ENCODE data around the gene RPL29. TPM values are rescaled to one million over a fixed set of nuclear protein-coding genes. Genes with fewer than 3 reads are reported as not detected.

The RPL29 gene
- total and polyA plus RNA-seq, 2 donors = 623 to 1,824 TPM

DNA sequence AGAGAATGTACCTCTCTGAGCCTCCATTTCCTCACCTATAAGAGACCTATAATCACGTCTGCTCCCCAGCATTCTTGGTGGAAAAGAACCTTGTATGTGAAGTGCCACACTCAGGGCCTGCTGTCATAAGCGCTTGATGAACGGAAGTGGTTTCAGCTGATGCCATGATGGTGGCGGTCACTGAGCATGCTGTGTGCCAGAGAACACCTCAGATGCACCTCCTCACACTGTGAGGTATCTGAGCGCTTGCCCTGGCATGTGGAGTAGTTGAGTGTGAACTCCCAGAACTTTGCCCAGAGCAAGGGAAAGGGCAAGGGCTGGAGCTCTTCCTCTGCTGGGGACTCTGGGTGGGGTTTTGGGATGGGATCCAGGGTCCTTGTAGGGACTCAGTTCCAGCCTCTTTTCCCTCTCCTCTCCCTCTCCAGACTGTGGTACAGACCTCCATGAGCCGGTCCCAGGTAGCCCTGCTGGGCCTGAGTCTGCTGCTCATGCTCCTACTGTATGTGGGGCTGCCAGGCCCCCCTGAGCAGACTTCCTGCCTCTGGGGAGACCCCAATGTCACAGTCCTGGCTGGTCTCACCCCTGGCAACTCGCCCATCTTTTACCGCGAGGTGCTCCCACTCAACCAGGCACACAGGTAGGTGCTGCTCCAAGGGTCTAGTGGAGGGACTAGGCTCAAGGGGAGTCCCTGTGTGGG lies 18.1 kb downstream of the RPL29 start:
- WGBS = 90% methylated on average over 9 of the region's 9 CpGs
- DNase-seq (ENCODE audit: extremely low spot score) = no peak
- no peak overlapping the region for H3K27ac ChIP-seq (ENCODE audit: low read depth)
- no peak overlapping the region for H3K4me3 ChIP-seq (ENCODE audit: low read depth, low read length)
- H3K36me3 ChIP-seq (ENCODE audit: insufficient read depth) = no peaks in the 10 kb centered on the region
- H3K4me1 ChIP-seq (ENCODE audit: insufficient read depth) = no peaks in the 10 kb centered on the region

DNA sequence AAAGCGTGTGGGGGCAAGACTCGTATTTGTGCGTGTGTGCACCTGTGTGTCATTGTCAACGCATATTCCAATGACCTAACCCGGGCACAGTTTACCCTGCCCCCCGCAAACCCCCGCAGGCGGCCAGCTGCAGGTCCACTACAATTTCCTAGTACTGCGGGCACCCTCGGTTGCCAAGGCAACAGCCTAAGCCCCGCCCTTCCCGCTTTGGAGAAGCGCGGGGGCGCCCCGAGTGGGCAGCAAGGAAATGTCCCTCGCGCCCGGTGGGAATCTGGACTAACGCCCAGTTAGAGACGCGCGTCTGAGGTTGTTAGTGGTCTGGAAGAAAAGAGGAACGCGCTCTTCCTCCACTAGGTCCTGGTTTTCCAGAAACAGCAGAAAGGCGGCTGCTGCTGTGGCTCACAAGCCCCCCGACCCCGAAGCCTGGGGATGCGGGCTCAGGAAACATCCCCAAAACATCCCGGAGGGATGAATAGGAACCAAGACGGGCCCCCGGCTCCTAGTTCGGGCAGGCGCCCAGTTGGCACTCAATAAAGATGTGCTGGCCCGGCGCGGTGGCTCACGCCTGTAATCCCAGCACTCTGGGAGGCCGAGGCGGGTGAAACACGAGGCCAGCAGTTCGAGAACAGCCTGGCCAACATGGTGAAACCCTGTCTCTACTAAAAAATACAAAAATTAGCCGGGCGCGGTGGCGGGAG lies 19.7 kb downstream of the RPL29 start:
- Histone ChIP-seq H3K4me3 (ENCODE audit: low read depth, low read length) (no peak overlapping the region), H3K36me3 (ENCODE audit: insufficient read depth) (no peaks in the 10 kb centered on the region), H3K27ac (ENCODE audit: low read depth) (peak overlapping the region; percentile 51), H3K4me1 (ENCODE audit: insufficient read depth) (no peaks in the 10 kb centered on the region)
- DNase-seq (ENCODE audit: extremely low spot score) = no peak
- 26% methylated on average over 46 of the region's 46 CpGs for WGBS

GRCh38 chr3:51974963-51975851 lies 20.5 kb downstream of the RPL29 start, which contains the start of gene ABHD14A:
Gene ABHD14A (plus strand): TSS chr3:51975064. CDS start chr3:51975136, 72 bp downstream.
- Histone ChIP-seq H3K4me3 (ENCODE audit: low read depth, low read length) (peak within 1 kb of the TSS; percentile 61), H3K4me1 (ENCODE audit: insufficient read depth) (no peaks in the 10 kb centered on the region), H3K36me3 (ENCODE audit: insufficient read depth) (no peaks in the 10 kb centered on the region), H3K27ac (ENCODE audit: low read depth) (peak within 1 kb of the TSS; percentile 96)
- no peak for DNase-seq (ENCODE audit: extremely low spot score)
- WGBS = under 1% methylated on average over 63 of the region's 63 CpGs

GRCh38 chr3:51974277-51974962 lies 21.3 kb downstream of the RPL29 start:
- Histone ChIP-seq H3K27ac (ENCODE audit: low read depth) (peak overlapping the region; percentile 73), H3K36me3 (ENCODE audit: insufficient read depth) (no peaks in the 10 kb centered on the region), H3K4me1 (ENCODE audit: insufficient read depth) (no peaks in the 10 kb centered on the region), H3K4me3 (ENCODE audit: low read depth, low read length) (peak overlapping the region; percentile 58)
- no peak for DNase-seq (ENCODE audit: extremely low spot score)
- WGBS = 16% methylated on average over 30 of the region's 30 CpGs

GRCh38 chr3:51971350-51971749 lies 24.3 kb downstream of the RPL29 start:
- no peaks in the 10 kb centered on the region for H3K4me1 ChIP-seq (ENCODE audit: insufficient read depth)
- 92% methylated on average over 11 of the region's 11 CpGs for WGBS
- no peak for DNase-seq (ENCODE audit: extremely low spot score)
- H3K36me3 ChIP-seq (ENCODE audit: insufficient read depth) = no peaks in the 10 kb centered on the region
- no peak overlapping the region for H3K27ac ChIP-seq (ENCODE audit: low read depth)
- H3K4me3 ChIP-seq (ENCODE audit: low read depth, low read length) = no peak overlapping the region

DNA sequence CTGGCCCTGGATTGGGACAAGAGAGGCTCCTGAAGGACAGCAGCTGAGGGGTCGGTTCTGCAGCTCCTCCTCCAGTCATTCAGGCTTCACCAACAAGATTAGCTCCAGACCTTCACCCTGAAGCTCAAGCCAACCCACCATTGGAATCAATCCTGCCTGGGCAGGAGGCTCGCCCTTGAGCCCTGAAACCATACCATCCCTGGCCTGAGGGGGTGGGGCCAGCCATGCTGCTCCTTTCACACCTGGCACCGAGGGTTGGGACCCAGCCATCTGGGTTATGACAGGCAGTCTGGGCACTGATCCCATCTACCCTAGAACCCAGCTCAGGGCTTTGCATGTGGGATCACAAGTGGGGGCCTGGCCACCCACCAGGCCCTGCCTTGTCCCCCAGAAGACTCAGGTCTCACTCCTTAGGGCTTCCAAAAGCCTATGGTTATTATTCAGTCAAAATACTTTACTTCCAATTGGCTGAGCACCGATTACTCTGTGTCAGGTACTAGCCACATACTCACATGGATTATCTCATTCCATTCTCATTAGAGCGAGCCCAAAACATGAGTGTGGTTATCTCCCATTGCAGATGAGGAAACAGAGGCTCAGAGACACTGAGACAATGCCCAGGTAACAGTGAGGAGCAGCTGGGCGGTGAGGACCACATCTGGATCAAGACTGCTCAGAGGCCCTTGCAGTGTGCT lies 24.9 kb downstream of the RPL29 start:
- DNase-seq (ENCODE audit: extremely low spot score) = no peak
- H3K36me3 ChIP-seq (ENCODE audit: insufficient read depth) = no peaks in the 10 kb centered on the region
- no peaks in the 10 kb centered on the region for H3K4me1 ChIP-seq (ENCODE audit: insufficient read depth)
- WGBS = 77% methylated on average over 6 of the region's 6 CpGs
- H3K27ac ChIP-seq (ENCODE audit: low read depth) = no peak overlapping the region
- H3K4me3 ChIP-seq (ENCODE audit: low read depth, low read length) = no peak overlapping the region

DNA sequence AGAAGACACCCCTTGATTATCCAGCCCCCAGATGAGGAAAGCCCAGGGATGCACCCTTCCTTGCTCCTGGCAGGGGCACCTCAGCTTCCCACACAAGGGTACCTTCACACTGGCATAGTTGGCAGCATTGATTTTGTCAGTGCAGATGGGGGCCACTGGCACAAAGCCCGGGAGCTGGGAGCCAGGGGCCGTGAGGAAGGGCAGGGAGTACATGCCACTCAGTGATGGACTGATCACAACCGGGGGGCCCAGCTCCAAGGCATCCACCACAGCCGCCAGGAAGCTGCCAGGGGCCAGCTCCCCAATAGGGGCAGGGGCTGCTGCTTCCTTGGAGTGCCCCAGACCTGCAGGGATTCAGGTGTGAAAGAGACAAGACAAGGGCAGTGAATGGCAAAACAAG lies 25.9 kb downstream of the RPL29 start:
- Histone ChIP-seq H3K4me1 (ENCODE audit: insufficient read depth) (no peaks in the 10 kb centered on the region), H3K27ac (ENCODE audit: low read depth) (no peak overlapping the region)

GRCh38 chr3:51968883-51969678 lies 26.6 kb downstream of the RPL29 start:
- Histone ChIP-seq H3K36me3 (ENCODE audit: insufficient read depth) (no peaks in the 10 kb centered on the region), H3K27ac (ENCODE audit: low read depth) (no peak overlapping the region), H3K4me1 (ENCODE audit: insufficient read depth) (no peaks in the 10 kb centered on the region), H3K4me3 (ENCODE audit: low read depth, low read length) (no peak overlapping the region)
- 83% methylated on average over 6 of the region's 6 CpGs for WGBS
- no peak for DNase-seq (ENCODE audit: extremely low spot score)

More for the DNA sequence above, 25.9 kb downstream of the RPL29 start:
- H3K4me3 ChIP-seq (ENCODE audit: low read depth, low read length) = no peak overlapping the region
- 74% methylated on average over 4 of the region's 4 CpGs for WGBS
- no peak for DNase-seq (ENCODE audit: extremely low spot score)
- no peaks in the 10 kb centered on the region for H3K36me3 ChIP-seq (ENCODE audit: insufficient read depth)

DNA sequence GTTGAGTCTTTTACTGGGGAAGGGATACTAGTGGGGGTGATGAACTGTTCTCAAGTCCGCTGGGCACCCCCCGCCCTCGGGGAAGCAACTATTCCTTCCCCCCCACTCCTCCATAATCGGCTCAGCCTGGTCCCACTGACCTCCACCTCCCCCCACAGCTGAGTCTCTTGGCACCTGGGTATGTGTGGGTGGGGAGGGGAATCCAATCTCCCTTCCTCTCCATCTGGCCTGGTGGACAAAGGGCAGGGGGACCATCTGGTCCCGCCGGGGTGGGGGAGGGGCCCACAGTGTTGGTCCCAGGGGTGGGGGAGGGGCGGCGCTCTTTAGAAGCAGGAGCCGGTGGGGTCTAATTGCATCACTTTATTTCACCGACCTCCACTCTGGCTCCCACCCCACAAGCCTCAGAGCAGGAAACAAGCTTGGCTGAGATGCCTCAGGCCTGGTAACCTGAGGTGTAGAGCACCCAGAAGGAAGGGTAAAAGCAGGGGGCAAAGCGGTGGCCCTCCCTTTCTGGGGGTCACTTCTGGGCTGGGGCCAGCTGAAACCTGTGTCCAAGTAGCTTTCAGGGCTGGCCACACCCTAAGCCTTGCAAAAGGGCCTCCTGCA lies 27.4 kb downstream of the RPL29 start:
- no peaks in the 10 kb centered on the region for H3K4me1 ChIP-seq (ENCODE audit: insufficient read depth)
- no peak for DNase-seq (ENCODE audit: extremely low spot score)
- peak overlapping the region; percentile 75 for H3K4me3 ChIP-seq (ENCODE audit: low read depth, low read length)
- 11% methylated on average over 11 of the region's 11 CpGs for WGBS
- no peaks in the 10 kb centered on the region for H3K36me3 ChIP-seq (ENCODE audit: insufficient read depth)
- peak overlapping the region; percentile 88 for H3K27ac ChIP-seq (ENCODE audit: low read depth)

DNA sequence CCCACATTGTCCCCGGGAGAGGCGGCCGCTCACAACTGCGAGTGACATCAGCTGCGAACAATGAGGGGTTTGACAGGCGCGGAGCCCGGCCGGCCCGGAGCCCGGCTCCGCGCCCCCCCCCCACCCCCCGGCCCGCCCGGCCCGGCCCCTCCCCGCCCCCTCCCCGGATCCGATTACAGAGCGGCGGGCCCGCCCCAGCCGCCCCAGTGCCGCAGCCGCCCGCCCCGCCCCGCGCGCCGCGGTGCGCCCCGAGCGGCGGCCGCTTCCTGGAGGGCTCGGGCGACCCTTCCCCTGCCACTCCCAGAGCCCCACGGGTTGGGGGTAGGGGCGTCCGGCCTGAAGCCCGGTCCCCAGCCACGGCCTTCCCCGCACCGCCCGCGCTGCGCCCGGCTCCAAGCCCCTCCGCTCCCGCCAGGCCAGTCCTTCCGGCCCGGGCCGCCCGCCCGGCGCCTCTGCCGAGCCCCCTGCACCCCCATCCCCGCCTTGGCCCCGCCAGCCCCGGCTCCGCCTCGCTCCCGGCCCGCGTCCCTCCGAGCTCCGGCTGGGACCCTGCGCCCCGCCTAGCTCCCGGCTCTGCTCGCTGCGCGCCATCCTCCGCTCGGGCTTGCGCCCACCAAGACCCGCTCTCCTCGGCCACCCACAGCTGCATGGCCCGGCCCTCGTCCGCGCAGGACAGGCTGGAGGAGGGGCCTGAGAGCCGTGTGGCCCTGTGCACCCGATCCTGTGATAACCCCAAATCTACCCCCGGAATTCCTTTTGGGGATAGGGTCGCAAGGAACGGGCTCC lies 28.1 kb downstream of the RPL29 start, which contains the start of gene PCBP4:
TSS of gene PCBP4 (minus strand) at position 71 of the 786 bp plus-strand sequence. CDS start 6,214 bp downstream, outside the sequence.
- peak within 1 kb of the TSS; percentile 88 for H3K27ac ChIP-seq (ENCODE audit: low read depth)
- no peaks in the 10 kb centered on the region for H3K36me3 ChIP-seq (ENCODE audit: insufficient read depth)
- no peaks in the 10 kb centered on the region for H3K4me1 ChIP-seq (ENCODE audit: insufficient read depth)
- no peak for DNase-seq (ENCODE audit: extremely low spot score)
- H3K4me3 ChIP-seq (ENCODE audit: low read depth, low read length) = peak within 1 kb of the TSS; percentile 75
- under 1% methylated on average over 89 of the region's 90 CpGs for WGBS

- Histone ChIP-seq H3K4me3 (ENCODE audit: low read depth, low read length) (peak overlapping the region; percentile 75), H3K36me3 (ENCODE audit: insufficient read depth) (no peaks in the 10 kb centered on the region), H3K27ac (ENCODE audit: low read depth) (peak overlapping the region; percentile 74), H3K4me1 (ENCODE audit: insufficient read depth) (no peaks in the 10 kb centered on the region)
- DNase-seq (ENCODE audit: extremely low spot score) = no peak
- 3% methylated on average over 33 of the region's 33 CpGs for WGBS
Measured at GRCh38 chr3:51966922-51967383, 28.7 kb downstream of the RPL29 start.
